ENCODE data around the gene INSRR.

INSRR gene

DNA sequence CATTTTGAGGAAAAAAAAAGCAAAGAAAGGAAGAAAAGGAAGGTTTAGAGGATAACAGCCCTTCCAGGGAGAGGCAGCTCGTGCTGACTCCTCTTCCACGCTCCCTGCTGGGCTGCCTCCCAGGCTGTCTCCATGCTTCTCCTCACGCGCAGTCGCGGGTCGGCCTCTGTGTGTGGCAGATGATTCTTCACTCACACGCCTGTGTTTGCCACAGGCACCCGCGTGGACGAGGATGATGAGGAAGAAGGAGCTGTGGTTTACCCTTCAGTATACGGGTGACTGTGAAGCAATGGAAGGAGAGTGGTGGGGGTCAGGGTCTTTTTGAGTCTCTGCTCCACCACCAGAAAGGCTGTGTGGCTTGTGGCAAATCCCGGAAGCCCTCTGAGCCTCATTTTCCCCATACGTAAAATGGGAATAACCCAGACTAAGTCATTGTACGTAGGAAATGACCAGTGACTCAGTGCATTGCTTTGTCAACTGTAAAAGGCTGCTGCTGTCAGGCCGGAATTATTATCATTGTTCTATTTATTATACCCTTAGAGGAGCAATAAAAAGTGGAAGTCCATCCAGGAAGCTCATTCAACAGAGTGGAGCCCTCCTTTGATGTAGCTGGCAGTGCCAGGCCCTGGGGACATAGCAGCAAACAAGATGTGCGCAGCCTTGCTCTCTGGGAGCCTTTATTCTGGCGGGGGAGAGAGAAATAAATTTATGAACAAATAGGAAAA, 30.4 kb downstream of the INSRR start:
- TF ChIP-seq, protein P1, sequence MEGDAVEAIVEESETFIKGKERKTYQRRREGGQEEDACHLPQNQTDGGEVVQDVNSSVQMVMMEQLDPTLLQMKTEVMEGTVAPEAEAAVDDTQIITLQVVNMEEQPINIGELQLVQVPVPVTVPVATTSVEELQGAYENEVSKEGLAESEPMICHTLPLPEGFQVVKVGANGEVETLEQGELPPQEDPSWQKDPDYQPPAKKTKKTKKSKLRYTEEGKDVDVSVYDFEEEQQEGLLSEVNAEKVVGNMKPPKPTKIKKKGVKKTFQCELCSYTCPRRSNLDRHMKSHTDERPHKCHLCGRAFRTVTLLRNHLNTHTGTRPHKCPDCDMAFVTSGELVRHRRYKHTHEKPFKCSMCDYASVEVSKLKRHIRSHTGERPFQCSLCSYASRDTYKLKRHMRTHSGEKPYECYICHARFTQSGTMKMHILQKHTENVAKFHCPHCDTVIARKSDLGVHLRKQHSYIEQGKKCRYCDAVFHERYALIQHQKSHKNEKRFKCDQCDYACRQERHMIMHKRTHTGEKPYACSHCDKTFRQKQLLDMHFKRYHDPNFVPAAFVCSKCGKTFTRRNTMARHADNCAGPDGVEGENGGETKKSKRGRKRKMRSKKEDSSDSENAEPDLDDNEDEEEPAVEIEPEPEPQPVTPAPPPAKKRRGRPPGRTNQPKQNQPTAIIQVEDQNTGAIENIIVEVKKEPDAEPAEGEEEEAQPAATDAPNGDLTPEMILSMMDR (IDR thresholded peaks at IDR 0.05; ENCODE audit: low read depth, low read length): no peak
- Histone ChIP-seq H3K4me3 (ENCODE audit: low read depth, low read length) (no peak overlapping the region), H3K27me3 (ENCODE audit: insufficient read depth, low read depth, severe bottlenecking) (no peaks in the 10 kb centered on the region), H3K27ac (no peak overlapping the region), H3K9me3 (ENCODE audit: severe bottlenecking) (no peaks in the 10 kb centered on the region), H3K36me3 (no peaks in the 10 kb centered on the region)
- no peak for DNase-seq

DNA sequence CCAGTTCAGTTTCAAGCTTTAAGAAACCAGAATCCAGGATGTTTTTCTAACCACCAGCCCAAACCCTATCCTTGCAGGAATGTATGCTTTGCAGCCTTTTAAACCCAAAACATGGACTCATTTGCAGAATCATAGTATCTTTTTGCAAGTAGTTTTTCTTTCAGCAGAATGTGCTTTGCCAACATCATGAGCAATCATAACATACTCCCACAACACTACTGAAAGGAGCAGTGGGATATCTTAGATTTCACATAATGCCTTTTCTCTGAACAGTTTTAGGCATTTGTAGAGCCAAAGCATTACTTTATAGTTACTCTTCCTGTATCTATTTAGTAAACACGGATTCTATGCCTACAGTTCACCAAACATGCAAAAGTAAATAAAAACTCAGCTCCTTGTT, 32.3 kb downstream of the INSRR start:
- DNase-seq: no peak
- Histone ChIP-seq H3K36me3 (no peaks in the 10 kb centered on the region), H3K9me3 (ENCODE audit: severe bottlenecking) (no peaks in the 10 kb centered on the region), H3K27ac (no peak overlapping the region), H3K4me3 (ENCODE audit: low read depth, low read length) (no peak overlapping the region), H3K27me3 (ENCODE audit: insufficient read depth, low read depth, severe bottlenecking) (no peaks in the 10 kb centered on the region)
- TF ChIP-seq, protein P1 (IDR thresholded peaks at IDR 0.05; ENCODE audit: low read depth, low read length): no peak

DNA sequence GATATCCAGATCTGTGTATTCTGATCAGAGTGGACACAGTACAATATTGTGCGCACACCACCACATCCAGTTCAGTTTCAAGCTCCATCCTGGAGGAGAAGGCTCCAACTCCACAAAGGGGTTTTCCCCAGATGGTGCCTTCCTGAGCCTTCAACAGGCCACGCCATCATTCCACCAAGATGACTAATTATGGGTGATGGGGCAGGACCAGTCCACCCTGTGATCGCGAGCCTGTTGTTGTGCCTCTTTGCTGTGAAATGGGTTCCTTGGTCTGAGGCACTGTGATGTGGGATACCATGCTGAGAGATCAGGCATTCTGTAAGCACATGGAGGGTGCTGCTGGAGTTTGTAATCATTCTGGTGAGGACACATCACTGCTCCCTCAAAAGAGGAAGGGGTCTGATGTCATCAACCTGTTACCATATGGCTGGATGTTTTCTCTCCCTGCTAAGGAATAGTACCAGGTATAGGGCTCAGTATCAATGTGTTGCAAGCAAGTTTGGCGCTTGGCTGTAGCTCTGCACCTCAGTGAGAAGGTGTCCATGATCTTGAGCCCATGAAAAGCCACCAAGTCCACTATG, 35.6 kb downstream of the INSRR start:
- TF ChIP-seq, protein P1 (IDR thresholded peaks at IDR 0.05; ENCODE audit: low read depth, low read length): no peak
- no peaks in the 10 kb centered on the region for H3K27me3 ChIP-seq (ENCODE audit: insufficient read depth, low read depth, severe bottlenecking)
- no peak for DNase-seq
- H3K4me3 ChIP-seq (ENCODE audit: low read depth, low read length): no peak overlapping the region
- no peaks in the 10 kb centered on the region for H3K9me3 ChIP-seq (ENCODE audit: severe bottlenecking)
- H3K36me3 ChIP-seq: no peaks in the 10 kb centered on the region
- H3K27ac ChIP-seq: no peak overlapping the region

DNA sequence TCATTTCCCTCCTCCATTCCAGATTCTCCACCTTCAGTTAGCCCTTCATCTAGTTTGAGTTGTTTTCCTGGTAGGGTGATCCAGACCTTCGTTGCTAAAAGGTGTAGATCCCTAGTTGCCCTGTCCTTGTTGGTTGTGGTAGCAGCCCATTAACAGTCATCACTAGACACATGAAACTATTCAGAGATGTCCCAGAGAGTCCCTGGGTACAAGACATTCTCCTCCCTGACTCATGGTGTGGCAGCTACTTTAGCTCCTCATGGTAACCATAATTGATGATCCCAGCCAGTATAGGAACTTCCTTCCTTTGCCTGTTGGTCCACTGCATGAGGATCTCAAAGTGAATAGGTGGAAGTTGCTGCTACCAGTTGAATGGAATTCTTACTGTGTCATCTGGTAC, 36.2 kb downstream of the INSRR start:
- Histone ChIP-seq H3K36me3 (no peaks in the 10 kb centered on the region), H3K27me3 (ENCODE audit: insufficient read depth, low read depth, severe bottlenecking) (no peaks in the 10 kb centered on the region), H3K4me3 (ENCODE audit: low read depth, low read length) (no peak overlapping the region), H3K27ac (no peak overlapping the region), H3K9me3 (ENCODE audit: severe bottlenecking) (no peaks in the 10 kb centered on the region)
- TF ChIP-seq, protein P1 (IDR thresholded peaks at IDR 0.05; ENCODE audit: low read depth, low read length): no peak
- no peak for DNase-seq

DNA sequence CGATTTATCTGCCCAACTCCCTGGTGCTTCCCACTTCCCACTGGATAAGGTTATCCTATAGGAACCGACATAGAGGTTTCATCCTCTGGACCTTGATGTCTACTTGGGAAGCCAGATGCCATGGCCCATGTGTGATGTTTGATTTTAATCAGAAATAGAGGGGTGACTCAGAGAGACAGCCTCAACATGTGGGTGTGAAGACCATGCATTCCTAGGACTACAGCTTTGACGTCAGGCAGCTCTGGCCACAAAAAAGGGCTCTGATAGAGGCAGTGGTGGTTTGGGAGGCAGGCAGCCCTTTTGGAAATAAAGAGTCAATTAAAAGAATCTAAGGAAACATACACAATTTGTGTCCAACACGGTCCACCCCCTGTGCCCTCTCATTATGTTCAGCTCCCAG, 37.1 kb downstream of the INSRR start:
- H3K9me3 ChIP-seq (ENCODE audit: severe bottlenecking): no peaks in the 10 kb centered on the region
- TF ChIP-seq, protein P1 (IDR thresholded peaks at IDR 0.05; ENCODE audit: low read depth, low read length): no peak
- no peak for DNase-seq
- no peaks in the 10 kb centered on the region for H3K27me3 ChIP-seq (ENCODE audit: insufficient read depth, low read depth, severe bottlenecking)
- H3K27ac ChIP-seq: no peak overlapping the region
- H3K4me3 ChIP-seq (ENCODE audit: low read depth, low read length): no peak overlapping the region
- no peaks in the 10 kb centered on the region for H3K36me3 ChIP-seq
